ENCODE measurements around the gene MTA1.

GRCh38 chr14:105467249-105467941 is 47.8 kb downstream of the MTA1 start:
- TF ChIP-seq, protein P1, sequence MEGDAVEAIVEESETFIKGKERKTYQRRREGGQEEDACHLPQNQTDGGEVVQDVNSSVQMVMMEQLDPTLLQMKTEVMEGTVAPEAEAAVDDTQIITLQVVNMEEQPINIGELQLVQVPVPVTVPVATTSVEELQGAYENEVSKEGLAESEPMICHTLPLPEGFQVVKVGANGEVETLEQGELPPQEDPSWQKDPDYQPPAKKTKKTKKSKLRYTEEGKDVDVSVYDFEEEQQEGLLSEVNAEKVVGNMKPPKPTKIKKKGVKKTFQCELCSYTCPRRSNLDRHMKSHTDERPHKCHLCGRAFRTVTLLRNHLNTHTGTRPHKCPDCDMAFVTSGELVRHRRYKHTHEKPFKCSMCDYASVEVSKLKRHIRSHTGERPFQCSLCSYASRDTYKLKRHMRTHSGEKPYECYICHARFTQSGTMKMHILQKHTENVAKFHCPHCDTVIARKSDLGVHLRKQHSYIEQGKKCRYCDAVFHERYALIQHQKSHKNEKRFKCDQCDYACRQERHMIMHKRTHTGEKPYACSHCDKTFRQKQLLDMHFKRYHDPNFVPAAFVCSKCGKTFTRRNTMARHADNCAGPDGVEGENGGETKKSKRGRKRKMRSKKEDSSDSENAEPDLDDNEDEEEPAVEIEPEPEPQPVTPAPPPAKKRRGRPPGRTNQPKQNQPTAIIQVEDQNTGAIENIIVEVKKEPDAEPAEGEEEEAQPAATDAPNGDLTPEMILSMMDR (IDR thresholded peaks at IDR 0.05), result no peak
- TF ChIP-seq EZH2 (IDR thresholded peaks at IDR 0.05), result no peak

Measured in neural progenitor cell (in vitro differentiated cells).